ENCODE measurements around the gene FOSB. TPM values are rescaled to one million over a fixed set of nuclear protein-coding genes. Genes with fewer than 3 reads are reported as not detected.

The FOSB gene
- total and polyA plus RNA-seq, 9 of the 15 experiments (the other 6 are each of a cell fraction or from before 2014, with no cell fraction given): 0.11 to 2.7 (median 0.73) TPM

DNA sequence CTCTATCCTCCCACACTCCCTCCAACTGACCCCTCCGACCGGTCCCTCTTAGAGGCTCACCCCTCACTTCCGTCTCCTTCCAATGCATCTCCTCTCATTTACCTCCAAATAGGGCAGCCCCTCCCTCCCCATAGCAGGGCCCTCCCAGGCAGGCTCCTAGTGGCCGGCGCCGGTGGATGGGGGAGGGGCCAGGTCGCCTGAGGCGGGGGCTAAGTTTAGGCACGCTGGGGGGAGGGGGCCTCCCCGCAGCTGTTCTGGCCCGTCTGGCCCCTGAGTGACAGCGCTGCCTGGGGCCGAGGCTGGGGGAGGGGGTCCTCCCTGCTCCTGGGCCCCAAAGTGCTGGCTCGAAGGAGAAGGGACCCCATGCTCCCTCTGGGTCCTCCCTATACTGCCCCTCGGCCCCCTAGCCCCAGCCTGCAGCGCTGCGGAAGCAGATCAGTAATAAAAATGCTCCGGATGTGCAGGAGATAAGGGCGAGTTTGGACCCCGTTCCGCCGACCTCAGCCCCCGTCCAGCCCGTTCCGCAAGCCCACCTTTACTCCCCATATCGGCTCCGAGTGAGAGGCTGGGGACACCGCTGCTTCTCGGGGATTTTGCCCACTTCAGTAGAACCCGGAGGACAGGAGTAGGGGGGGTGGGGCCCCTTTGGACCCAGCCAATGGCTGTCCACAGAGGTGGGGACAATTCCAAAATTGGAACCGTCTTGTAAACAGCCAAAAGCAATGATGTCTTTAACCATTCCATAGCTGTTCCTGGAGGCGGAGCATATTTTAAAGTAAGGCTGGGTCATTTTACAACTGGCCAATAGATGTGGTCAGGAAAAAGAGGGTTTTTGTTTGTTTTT lies 25.1 kb downstream of the FOSB start (continued):
- TF ChIP-seq SP2 (IDR thresholded peaks at IDR 0.05; ENCODE audit: extremely low read depth, low read depth, low read length, poor library complexity, severe bottlenecking) (no peak), RFX7 (CRISPR knock-in tag; IDR thresholded peaks at IDR 0.05) (no peak), ZKSCAN1 (IDR thresholded peaks at IDR 0.05; ENCODE audit: low read depth, low read length) (no peak), PURB (CRISPR knock-in tag; IDR thresholded peaks at IDR 0.05; ENCODE audit: low read depth) (no peak), ZNF146 (CRISPR knock-in tag; IDR thresholded peaks at IDR 0.05; ENCODE audit: unreplicated experiment) (no peak), CBFA2T2 (conservative IDR thresholded peaks at IDR 0.05) (no peak), OTX1 (CRISPR knock-in tag; IDR thresholded peaks at IDR 0.05) (no peak), SMAD2 (IDR thresholded peaks at IDR 0.05; ENCODE audit: low read depth, low read length) (no peak), TRIM24 (IDR thresholded peaks at IDR 0.05) (peak in 1 of 2 experiments; percentile 36; a peak in 1 of 4 replicates), ZNF282 (CRISPR knock-in tag; IDR thresholded peaks at IDR 0.05) (no peak), MAFF (IDR thresholded peaks at IDR 0.05; ENCODE audit: low read length) (no peak), CBFB (CRISPR knock-in tag; IDR thresholded peaks at IDR 0.05) (no peak)
- TF ChIP-seq, protein P1, sequence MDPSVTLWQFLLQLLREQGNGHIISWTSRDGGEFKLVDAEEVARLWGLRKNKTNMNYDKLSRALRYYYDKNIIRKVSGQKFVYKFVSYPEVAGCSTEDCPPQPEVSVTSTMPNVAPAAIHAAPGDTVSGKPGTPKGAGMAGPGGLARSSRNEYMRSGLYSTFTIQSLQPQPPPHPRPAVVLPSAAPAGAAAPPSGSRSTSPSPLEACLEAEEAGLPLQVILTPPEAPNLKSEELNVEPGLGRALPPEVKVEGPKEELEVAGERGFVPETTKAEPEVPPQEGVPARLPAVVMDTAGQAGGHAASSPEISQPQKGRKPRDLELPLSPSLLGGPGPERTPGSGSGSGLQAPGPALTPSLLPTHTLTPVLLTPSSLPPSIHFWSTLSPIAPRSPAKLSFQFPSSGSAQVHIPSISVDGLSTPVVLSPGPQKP (CRISPR knock-in tag; IDR thresholded peaks at IDR 0.05): no peak
- TF ChIP-seq, protein P2, sequence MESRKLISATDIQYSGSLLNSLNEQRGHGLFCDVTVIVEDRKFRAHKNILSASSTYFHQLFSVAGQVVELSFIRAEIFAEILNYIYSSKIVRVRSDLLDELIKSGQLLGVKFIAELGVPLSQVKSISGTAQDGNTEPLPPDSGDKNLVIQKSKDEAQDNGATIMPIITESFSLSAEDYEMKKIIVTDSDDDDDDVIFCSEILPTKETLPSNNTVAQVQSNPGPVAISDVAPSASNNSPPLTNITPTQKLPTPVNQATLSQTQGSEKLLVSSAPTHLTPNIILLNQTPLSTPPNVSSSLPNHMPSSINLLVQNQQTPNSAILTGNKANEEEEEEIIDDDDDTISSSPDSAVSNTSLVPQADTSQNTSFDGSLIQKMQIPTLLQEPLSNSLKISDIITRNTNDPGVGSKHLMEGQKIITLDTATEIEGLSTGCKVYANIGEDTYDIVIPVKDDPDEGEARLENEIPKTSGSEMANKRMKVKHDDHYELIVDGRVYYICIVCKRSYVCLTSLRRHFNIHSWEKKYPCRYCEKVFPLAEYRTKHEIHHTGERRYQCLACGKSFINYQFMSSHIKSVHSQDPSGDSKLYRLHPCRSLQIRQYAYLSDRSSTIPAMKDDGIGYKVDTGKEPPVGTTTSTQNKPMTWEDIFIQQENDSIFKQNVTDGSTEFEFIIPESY (CRISPR knock-in tag; IDR thresholded peaks at IDR 0.05): no peak; the same call in none of the 2 replicates
- TF ChIP-seq, protein P3, sequence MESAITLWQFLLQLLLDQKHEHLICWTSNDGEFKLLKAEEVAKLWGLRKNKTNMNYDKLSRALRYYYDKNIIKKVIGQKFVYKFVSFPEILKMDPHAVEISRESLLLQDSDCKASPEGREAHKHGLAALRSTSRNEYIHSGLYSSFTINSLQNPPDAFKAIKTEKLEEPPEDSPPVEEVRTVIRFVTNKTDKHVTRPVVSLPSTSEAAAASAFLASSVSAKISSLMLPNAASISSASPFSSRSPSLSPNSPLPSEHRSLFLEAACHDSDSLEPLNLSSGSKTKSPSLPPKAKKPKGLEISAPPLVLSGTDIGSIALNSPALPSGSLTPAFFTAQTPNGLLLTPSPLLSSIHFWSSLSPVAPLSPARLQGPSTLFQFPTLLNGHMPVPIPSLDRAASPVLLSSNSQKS (CRISPR knock-in tag; IDR thresholded peaks at IDR 0.05): no peak
- TF ChIP-seq, protein P4, sequence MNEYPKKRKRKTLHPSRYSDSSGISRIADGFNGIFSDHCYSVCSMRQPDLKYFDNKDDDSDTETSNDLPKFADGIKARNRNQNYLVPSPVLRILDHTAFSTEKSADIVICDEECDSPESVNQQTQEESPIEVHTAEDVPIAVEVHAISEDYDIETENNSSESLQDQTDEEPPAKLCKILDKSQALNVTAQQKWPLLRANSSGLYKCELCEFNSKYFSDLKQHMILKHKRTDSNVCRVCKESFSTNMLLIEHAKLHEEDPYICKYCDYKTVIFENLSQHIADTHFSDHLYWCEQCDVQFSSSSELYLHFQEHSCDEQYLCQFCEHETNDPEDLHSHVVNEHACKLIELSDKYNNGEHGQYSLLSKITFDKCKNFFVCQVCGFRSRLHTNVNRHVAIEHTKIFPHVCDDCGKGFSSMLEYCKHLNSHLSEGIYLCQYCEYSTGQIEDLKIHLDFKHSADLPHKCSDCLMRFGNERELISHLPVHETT (CRISPR knock-in tag; conservative IDR thresholded peaks at IDR 0.05 in 1 of 2, IDR thresholded peaks at IDR 0.05 in 1 of 2): 0 out of 4 replicates have a peak, but pooled peaks of 1 of the 2 experiments have one; percentile 49
- TF ChIP-seq, protein P5, sequence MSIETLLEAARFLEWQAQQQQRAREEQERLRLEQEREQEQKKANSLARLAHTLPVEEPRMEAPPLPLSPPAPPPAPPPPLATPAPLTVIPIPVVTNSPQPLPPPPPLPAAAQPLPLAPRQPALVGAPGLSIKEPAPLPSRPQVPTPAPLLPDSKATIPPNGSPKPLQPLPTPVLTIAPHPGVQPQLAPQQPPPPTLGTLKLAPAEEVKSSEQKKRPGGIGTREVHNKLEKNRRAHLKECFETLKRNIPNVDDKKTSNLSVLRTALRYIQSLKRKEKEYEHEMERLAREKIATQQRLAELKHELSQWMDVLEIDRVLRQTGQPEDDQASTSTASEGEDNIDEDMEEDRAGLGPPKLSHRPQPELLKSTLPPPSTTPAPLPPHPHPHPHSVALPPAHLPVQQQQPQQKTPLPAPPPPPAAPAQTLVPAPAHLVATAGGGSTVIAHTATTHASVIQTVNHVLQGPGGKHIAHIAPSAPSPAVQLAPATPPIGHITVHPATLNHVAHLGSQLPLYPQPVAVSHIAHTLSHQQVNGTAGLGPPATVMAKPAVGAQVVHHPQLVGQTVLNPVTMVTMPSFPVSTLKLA (conservative IDR thresholded peaks at IDR 0.05): peak; percentile 48 to 59; a peak in 3 of 4 replicates
